HG03196 (cell line): ENCODE measurements around the gene CFAP221.
A peak's percentile ranks its signal among the peaks of the same experiment; 100 is the strongest.

Source experiments
- ATAC-seq: cut with Tn5 transposase; IDR thresholded peaks from one replicate; pipeline ENCODE4 v1.9.1; 2021; ENCODE audit not compliant: unreplicated experiment

CFAP221 gene

DNA sequence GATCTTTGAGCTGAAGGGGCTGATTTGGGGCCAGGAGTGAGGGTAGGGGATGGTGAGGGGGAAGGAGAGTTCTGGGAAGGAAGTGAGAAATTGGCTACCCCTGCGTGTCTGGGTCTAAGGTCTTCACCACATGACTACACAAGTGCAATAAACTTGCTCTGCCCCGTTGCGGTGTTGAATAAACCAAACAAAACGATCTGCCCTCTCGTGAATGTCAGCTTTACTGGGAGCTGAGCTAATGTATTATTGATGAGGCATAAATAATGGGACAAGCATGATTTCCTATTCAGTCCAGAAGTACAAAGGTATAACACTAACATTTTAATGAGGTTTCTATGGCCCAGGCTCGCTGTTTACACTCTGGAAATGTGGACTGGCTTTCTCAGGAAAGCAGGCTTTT is 8.0 kb upstream of the CFAP221 start:
- no peak for ATAC-seq

DNA sequence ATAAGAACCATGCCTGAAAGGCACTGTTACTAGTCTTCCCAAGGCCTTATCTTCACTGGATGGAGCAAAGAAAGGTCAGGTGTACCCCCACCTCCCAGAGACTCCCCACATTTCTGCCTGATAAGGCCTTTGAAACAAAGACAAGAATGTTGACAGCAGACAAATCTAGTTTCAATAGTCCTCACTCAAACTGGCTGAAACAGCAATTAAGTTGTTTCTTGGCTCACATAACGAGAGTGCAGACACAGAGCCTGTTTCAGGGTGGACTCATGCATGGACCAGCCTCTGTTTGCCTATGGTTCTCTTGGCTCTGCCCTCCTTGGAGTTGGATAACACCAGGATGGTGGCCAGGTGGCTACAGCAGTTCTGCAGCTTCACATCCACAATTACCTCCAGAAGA is 7.5 kb upstream of the CFAP221 start:
- ATAC-seq, result no peak

DNA sequence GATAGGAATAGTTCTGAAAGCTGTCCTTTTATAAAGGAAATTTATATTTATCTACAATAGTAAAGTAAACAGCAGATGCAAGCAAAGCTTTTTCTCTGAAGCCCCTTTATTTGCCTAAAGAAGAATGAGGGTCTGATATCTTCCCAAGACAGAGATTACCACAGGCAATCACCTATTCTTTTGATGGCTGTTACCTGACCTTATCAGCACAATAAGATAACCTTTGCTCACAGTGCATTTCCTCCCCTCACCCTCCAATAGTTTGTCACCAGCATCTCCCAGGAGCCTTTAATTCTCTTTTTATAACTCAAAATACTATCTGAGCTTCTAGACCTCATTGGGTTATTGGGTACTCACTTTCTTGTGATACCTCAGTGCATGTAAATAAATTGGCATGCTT is 6.5 kb upstream of the CFAP221 start:
- ATAC-seq, result no peak

DNA sequence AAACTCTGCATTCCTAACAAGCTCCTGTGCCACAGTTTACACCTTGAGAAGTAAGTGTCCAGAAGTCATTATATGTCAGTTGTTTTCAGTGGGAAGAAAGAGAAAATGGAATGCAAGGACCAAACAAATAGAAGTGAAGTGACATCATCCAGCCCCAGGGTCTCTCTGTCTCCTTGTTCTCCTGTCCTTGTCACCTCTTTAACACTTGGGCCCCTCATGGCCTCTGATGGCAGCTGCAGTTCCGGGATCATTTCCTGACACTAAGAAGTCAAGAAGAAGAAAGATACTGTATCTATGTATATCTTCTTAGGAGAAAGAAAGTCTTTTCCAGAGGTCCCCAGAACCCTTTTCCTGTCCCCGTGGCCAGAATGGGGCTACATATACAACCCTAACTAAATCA is 2.8 kb upstream of the CFAP221 start:
- ATAC-seq, result no peak

DNA sequence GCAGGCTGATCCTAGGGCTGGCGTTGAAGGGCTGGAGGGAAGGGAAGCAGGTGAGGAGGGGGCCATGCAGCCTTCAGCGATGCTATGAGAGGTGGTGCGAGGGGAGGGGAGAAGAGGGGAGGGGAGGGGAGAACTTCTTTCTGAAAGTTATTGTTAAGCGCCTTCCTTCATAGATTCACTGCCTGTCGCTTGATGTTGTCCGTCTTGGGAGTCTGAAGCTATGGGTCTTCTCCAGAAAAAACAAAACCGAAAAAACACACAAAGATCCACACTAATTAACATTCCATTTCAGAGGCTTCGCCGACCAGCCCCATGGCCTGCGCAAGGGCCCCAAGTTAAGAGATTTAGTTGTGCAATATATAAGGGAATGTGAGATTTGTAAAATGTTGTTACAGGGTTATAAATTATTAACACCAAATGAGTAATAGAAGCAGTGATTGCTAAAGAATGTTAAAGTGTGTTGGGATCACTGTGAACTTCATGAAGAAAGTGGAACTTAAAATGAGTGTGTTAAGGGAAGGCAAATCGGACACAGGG is 758 bp downstream of the CFAP221 start:
- no peak for ATAC-seq

DNA sequence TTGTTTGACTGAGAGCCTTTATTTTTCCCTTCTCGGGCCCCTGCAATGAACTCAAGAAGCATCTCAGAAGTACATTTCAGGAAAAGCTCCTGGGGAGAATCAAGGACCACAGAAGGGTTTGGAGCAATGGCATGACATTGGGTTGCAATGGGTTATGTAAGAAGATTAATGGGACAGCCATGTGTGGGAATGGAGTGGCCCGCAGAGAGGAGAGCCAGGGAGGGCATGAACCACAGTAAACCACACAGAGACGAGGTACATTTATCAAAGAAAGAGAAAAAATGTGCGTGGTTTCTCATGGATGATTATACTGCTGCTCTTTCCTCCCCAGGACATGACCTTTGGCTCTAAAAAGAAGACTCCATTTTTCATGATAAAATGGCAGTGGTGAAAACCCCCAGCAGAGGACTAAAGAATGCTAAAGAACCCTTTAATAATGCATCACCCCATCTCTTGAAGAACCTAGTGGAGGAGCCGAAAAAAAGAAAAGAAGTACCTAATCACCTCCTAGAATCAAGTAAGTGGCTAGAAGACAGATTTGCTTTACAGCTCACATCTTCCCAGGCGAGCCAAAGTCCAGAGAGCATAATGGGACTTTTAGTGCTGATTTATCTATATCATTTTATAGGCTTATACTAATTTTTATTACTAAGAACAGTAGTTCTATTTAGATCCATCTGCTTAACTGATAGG is 1.7 kb downstream of the CFAP221 start:
- ATAC-seq, result no peak

DNA sequence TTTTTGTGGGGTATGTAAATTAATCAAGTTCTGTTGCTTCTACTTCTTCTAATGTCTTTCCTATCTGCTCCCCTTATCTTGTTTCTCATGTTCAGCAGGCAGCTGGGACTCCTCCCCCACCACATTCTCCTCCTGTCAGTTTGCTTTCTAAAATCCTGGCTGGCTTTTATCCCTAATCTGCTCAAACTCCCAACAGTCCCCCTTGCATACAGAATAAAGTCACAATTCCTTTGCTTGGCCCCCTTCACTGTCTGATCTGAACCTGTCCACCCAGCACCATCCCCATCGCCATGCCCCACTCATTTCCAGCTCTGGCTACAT is 2.2 kb downstream of the CFAP221 start:
- no peak for ATAC-seq

DNA sequence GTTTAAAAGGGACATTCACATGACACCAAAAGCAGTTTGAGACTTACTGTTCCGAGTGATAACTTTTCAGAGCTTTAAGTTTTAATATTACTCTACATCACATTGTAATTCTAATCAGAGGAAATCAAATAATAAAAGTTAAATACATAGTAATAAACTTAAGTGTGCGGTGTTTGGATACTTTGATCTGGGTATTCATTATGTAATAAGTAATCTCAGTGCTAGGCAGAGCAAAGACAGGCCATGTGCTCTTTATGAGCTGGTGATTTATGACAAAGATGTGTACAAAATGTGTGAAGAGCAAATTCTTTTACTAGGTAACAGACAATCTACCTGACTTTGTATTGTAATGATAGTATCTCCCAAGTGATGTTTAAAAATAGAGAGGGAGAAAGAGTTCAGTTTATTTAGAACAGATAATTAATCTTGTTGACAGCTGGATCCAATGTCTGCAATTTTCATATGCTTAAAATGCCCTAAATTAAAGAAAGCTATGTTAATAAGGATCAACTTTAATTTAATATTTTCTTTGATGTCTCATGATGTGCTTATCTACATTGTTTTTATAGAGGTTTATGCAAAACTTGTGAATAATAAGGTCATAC is 4.4 kb downstream of the CFAP221 start:
- no peak for ATAC-seq

DNA sequence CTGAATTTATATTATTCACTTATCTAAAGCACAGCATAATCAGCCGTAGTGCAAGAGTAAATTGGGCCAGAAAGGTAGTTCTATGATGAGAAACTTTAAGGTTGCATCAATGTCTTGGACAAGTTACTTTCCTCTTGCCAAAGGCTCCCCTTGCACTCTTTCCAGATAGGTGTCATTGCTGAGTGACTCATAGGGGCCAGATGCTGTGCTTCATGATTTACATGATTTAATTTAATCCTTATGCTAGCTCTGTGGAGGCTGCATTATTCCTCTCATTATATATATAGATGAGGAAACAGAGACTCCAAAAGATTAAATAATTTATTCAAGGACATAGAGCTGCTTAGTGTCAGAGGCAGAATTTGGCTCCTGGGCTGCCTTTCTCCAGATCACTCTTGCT is 5.0 kb downstream of the CFAP221 start:
- ATAC-seq, result no peak

DNA sequence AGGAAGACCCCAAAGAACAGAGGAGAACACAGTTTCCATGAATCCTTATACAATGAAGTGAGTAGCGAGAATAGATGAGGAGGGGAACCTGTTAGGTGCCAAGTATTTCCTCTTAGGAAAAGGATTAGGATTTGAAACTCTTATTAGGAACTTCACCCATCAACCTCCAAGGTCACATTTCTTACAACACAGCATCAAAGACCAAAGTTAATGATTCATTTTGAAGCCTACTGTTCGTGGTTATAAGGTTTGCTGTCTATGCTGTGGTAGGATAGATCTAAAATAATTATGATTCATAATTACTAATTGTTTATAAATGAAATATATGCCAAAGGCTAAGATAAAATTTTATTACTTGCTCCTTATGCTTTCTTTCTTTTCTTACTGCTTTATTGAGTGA is 6.1 kb downstream of the CFAP221 start:
- no peak for ATAC-seq

DNA sequence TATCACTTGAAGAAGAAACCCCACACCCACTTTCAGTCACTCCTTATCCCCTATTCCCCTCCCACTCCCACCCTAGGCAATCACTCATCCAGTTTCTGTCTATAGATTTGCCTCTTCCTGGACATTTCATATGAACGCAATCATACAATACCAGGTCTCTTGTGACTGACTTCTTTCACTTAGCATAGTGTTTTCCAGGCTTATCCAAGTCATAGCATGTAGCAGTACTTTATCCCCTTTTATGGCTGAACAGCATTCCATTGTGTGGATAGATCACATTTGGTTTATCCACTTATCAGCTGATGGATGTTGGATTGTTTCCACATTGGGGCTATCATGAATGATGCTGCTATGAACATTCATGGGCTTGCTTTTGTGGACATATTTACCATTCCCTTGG is 6.6 kb downstream of the CFAP221 start:
- no peak for ATAC-seq

DNA sequence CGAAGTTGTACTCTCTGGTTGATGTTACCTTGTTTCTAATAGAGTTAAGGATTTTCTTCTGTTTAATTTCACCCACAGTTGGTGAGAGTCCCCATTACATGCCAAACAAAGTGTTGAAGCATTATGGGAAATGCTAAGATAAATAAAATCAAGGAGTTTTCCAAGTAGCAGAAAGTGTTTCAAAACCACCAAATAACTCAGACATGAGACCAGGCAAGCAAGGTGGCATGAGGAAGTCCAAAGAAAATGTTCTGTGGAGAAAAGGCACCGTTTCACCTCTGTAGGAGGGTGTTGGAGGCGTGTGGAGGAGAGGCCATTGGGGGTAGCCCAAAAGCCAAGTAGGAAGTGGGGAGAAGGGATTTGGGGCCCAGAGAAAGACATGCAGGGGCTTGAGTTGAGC is 8.7 kb downstream of the CFAP221 start:
- no peak for ATAC-seq

DNA sequence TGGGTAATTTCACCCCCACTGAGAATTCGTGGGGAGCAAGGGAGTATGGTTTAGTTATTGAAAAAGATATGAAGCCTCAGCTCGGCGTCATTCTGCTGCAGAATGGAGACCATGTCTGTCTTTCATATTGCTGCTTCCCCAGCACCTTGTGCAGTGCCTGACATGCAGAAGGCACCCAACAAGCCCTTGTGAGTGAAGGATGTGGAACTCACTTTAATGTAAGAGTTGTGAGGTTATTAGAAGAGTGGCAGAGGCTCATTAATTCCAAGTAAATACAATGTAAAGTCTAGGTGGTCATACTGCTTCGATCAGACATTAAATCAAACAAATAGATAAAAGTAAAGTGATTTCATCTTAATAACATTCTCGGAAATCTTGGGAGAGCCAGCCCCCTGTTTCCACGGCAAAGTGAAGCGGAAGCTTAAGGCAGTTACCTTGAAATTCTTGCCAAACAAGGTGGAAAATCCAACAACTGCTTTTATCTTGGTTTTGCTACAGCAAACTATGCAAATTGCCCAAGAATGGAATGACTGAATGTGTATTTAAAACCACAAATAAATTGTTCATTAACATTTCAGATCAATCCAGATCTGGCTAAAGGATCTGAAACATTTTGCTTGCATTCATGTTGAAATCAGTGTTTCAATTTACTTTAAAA is 9.6 kb downstream of the CFAP221 start:
- no peak for ATAC-seq

DNA sequence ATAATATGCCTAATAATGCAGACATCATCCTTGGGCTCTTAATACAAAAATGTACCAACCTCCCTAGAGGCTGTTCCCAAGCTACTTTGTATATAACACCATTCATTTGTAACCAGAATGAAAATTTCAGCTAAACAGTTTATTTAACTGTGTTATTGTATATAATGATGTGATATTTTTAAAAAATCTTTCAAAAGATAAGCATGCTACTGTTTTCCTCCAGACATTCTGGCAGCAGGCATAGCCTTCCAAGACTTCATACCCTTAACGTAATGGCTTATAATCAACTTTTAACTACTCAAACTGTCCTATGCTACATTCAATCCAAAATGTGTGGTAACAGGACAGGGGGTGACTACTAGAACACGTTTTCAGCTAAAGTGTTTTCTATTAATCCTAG is 21.2 kb downstream of the CFAP221 start:
- no peak for ATAC-seq

DNA sequence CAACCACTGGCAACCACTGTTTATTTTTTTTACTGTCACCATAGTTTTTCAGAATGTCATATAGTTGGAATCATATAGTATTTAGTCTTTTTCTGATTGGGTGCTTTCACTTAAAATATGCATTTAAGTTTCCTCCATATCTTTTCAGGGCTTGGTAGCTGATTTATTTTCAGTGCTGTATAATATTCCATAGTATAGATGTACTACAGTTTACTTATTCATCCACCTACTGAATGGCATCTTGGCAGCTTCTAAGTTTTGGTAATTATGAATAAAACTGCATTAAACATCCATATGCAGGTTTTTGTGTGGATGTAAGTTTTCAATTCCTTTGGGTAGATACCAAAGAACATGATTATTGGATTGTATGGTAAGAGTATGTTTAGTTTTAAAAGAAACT is 23.0 kb downstream of the CFAP221 start:
- no peak for ATAC-seq

DNA sequence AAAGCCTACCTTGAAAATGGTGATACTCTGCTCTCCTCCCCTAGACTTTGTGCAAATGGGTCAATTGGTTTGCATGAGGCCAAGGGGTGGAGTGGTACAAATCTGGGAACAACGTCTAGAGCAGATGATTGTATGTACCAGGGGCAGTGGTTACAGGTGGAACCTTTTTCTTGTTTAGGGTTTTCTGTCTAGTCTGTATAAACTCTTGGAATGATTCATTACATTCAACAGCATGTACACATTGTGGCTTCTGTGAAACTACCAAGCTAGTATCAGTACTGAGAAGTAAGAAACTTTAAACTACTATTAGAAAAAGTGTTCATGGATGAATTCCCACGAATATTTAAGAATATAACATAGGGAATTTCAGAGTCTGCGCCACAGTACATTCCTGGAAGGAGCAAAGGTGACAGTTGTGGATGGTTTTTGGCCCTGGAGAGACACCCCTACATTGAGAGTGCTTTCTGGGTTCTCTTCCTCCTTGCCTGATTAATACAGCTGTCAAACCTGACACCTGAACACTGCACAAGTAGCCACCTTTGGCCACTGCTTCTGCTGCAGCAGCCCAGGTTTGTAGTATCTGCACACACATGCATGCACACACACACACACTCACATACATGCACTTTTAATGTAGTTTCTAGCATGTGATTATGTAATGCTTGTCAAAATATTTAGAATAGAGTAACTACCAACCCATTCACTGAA is 30.0 kb downstream of the CFAP221 start:
- ATAC-seq, result peak; percentile 97

DNA sequence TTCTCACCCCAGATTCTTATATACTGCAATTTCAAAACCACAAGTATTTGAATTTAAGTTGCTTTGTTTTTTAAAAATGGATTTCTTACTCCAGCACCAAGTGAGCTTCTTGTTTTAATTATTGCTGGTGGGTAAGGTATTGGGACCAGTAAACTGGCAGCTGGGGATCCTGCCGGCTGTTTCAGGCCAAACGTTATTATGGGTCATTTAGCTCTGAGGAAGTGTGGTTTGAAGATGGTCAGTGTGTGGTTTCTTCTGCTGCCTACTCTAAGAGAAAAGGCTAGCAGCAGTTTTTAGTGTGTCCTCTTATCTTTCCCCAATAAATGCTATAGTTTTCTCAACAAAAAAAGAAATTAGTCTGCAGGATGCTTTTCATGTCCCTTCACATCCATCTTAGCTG is 30.6 kb downstream of the CFAP221 start:
- ATAC-seq, result no peak

DNA sequence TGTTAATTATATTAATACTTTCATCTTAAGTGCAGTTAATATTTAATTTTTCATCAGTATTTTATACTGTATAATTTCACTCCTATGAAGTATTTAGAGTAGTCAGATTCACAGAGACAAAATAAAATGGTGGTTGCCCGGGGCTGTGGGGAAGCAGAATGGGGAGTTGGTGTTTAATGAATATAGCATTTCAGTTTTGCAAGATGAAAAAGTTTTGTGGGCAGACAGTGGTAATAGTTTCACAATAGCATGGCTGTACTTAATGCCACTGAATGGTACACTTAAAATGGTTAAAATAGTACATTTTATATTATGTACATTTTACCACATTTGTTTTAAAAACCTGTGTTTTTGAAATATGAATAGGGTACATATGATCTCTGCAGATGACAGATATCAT is 31.2 kb downstream of the CFAP221 start:
- no peak for ATAC-seq

DNA sequence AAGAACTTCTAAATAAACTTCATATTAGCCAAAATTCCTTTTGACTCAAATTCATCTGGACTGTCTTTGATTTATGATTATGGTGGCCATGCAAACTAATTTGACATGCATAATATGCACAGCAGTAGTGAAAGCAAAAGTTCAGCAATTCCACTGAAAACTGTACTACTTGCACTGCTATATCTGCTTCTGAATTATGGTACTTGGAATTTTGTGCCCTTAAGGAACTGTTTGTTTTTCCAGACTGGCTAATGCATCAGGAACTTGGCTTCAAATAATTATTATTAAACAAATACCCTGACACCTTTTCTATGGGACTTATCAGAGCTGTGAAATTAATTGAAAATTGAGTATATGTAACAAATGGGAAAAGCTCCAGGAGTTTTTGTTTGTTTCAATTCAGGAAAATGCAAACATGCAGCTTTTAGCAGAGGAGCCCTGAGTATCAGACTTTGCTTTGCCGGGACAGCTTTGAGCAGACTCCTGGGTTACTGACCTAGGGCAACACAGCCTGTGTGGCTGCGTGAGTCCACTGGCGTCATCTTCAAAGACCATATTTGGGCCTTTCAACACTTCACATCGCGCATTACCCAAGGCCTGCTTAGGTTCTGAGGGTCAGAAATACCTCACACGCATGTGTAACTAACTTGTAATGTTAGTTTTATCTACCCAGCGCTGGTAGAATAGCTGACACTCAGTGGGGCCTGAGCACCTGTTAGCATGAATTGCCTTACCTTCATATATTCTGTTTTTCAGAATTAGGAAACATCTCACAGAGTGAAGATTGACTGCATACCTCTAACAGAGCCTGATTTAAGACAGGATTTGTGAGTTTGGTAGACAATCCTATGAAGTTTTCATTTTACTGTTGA is 35.4 kb downstream of the CFAP221 start:
- ATAC-seq, result no peak

DNA sequence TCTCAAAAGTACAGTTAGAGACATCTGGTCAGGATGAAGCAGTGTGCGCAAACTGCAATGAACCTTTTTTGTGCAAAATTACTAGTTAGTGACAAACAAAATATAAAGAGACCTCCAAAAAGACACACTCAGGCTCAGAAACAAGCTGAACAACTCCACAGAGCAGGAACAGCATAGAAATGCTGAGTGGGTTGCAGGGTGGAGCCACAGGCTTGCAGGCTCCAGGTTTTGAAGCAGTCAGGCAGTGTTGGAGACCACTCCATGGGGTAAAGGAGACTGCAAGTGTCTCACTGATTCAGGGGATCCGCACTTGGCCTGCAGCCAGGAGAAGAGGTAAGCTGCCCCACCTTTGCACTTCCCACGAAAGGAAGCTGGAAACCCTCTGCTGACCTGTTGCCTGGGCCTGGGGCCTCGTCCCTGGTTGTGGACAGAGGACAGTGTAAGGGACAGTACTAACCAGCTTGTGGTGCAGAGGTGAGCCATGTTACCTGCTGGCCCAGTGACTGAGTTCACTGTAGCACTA is 36.4 kb downstream of the CFAP221 start:
- no peak for ATAC-seq

DNA sequence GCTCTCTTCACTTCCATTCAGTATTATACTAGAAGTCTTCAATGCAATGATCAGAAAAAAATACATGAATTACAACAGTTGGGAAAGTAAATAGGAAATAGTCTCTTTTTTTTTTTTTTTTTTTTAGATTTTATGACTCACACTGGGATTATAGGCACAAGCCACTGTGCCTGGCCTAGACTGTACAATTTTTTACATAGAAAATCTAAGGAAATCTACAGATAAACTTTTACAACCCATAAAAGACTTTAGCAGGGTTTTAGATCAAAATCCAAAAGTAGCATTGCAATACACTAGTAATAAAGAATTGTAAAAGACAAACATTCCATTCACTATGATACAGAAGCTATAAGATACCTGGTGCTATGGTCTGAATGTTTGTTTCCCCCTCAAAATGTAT is 39.0 kb downstream of the CFAP221 start:
- no peak for ATAC-seq
